Epithelial cell of esophagus (primary cell): ENCODE measurements around the gene TEDC1.

Experiments used
- DNase-seq: peaks from one replicate; pipeline ENCODE4 v3.0.0; 2010; ENCODE audit warnings: low read depth
- H3K4me3 ChIP-seq: 2 replicates; pipeline ENCODE4 v1.5.1; 2011; ENCODE audit warnings: mild to moderate bottlenecking, low read length, control low read depth
- CTCF ChIP-seq: IDR thresholded peaks from 2 replicates; pipeline ENCODE4 v1.5.1; 2011; ENCODE audit warnings: low read depth, mild to moderate bottlenecking, low read length, control low read depth, inconsistent platforms; ENCODE audit not compliant: insufficient read depth; ENCODE audit errors: missing control alignments

Gene TEDC1

DNA sequence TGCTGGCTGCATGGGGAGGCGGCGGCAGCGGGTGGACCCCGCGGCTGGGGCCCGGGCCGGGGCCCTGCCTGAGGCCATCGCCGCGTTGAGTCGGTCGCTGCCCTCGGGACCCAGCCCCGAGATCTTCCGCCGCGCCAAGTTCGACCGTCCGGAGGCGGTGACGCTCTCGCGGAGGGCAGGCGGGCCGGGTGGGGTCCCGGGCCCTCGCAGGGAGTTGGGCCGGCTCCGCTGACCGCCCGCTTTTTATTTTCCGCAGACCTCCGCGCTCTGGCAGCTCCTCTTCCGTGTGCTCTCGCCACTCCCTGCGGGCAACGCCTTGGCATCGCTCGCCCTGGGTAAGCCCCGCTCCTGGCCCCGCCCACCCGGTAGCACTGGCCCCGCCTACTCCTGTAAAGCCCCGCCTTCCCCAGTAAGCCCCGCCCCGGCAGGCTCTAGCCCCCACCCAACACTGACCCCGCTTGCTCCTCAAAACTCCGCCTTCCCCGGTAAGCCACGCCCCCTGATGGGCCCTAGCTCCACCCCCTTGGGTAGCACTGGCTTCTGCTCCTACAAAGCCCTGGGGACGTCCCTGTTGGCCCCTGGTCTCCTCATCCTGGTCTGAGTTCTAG lies 424 bp downstream of the TEDC1 start:
- peak; percentile 73 for DNase-seq
- TF ChIP-seq CTCF = no peak
- peak overlapping the region; percentile 60 for H3K4me3 ChIP-seq

DNA sequence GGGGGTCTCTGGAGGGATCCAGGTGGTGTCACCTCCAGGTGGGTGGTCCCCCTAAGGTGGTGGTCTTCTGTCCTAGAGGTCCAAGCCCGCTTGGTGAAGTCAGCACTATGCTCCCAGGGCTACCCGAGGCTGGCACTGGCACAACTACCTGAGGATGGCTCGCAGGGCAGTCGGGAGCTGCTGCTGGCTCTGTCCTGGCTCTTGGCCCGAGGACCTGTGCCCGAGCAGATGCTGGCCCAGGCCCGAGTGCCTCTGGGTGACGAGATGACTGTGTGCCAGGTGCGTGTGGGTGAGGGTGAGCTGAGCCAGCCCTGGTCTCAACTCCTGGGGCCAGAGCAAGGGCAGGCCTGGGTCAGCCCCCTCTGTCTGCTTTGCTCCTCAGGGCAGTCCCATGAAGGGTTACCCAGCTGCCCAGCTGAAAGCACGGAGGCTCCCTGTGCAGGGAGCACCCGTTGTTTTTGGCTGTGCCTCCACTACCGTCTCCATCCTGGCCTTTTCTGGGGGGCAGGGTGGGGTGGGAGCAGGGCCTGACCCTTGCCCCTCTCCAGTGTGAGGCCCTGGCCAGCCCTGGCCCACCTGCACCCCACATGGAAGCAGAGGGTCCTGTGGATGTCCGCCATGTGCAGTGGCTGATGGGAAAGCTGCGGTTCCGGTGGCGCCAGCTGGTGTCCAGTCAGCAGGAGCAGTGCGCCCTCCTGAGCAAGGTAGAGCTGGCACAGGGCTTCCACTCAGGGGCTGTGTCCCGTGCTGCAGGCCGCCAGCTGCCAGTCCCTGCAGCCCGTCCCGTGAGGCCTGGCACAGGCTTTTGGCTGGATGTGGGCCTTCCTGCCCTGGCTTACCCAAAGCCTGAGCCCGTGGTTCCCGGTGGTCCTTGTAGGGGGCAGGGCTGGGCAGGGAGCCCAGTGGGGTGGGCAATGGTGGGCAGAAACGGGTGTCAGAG lies 1.3 kb downstream of the TEDC1 start:
- H3K4me3 ChIP-seq = no peak overlapping the region
- no peak for DNase-seq
- no peak for TF ChIP-seq CTCF

GRCh38 chr14:105492971-105493871 lies 2.2 kb downstream of the TEDC1 start:
- H3K4me3 ChIP-seq = no peak overlapping the region
- TF ChIP-seq CTCF = no peak
- DNase-seq = no peak

- no peak for DNase-seq
- no peak for TF ChIP-seq CTCF
- no peak overlapping the region for H3K4me3 ChIP-seq
These were observed 3.0 kb downstream of the TEDC1 start for GRCh38 chr14:105493921-105494605.

GRCh38 chr14:105494606-105494929 lies 3.5 kb downstream of the TEDC1 start:
- no peak overlapping the region for H3K4me3 ChIP-seq
- no peak for TF ChIP-seq CTCF
- no peak for DNase-seq

GRCh38 chr14:105495101-105495989 lies 4.3 kb downstream of the TEDC1 start:
- no peak for TF ChIP-seq CTCF
- no peak overlapping the region for H3K4me3 ChIP-seq
- DNase-seq = no peak
